ENCODE data around the gene WNT3. TPM values are rescaled to one million over a fixed set of nuclear protein-coding genes. Genes with fewer than 3 reads are reported as not detected.

The WNT3 gene
- total and polyA plus RNA-seq, 11 donors: 0.32 to 2.2 (median 1.2) TPM

DNA sequence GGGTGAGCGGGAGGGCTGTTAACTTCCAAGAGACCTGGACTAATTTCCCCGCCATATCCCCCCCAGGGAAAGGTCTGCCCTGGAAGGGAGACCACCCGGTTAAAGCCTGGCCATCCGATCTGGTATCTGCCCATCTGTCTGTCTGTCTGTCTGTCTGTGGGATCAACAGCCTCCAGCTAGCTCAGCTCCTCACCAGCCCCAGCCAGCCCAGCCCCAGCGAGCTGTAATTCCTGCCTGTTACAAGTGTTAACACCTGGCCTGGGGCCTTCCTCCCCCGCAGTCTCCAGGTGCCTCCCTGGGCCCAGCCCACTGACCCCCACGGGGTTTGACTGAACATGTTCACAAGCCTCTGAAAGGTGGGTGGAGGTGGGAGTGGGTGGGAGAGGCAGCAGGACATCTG is 4.0 kb downstream of the WNT3 start:
- DNase-seq (no peak), ATAC-seq (no peak)
- intact Hi-C loops (cut with DNase I): loop anchor here in 2 of 10 donors (10.0 kb wide), 2 partner anchors 50 to 60 kb away; no protein-coding TSS in a partner anchor
- H3K27me3 ChIP-seq: peaks cover 27 to 84% (median 42%) of the 10 kb centered on the region in 9 donors
- H3K9me3 ChIP-seq: no peaks in the 10 kb centered on the region
- H3K36me3 ChIP-seq: no peaks in the 10 kb centered on the region
- no peak overlapping the region for H3K27ac ChIP-seq
- no peak for TF ChIP-seq POLR2A (IDR thresholded peaks at IDR 0.05)
- TF ChIP-seq, protein P1, sequence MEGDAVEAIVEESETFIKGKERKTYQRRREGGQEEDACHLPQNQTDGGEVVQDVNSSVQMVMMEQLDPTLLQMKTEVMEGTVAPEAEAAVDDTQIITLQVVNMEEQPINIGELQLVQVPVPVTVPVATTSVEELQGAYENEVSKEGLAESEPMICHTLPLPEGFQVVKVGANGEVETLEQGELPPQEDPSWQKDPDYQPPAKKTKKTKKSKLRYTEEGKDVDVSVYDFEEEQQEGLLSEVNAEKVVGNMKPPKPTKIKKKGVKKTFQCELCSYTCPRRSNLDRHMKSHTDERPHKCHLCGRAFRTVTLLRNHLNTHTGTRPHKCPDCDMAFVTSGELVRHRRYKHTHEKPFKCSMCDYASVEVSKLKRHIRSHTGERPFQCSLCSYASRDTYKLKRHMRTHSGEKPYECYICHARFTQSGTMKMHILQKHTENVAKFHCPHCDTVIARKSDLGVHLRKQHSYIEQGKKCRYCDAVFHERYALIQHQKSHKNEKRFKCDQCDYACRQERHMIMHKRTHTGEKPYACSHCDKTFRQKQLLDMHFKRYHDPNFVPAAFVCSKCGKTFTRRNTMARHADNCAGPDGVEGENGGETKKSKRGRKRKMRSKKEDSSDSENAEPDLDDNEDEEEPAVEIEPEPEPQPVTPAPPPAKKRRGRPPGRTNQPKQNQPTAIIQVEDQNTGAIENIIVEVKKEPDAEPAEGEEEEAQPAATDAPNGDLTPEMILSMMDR (IDR thresholded peaks at IDR 0.05): no peak
- peaks cover 0 to 22% (median 13%) of the 10 kb centered on the region in 12 donors for H3K4me1 ChIP-seq
- WGBS, 4 donors: 42 to 53% (median 45%) methylated on average over 7 of the region's 7 CpGs
- no peak overlapping the region for H3K4me3 ChIP-seq

DNA sequence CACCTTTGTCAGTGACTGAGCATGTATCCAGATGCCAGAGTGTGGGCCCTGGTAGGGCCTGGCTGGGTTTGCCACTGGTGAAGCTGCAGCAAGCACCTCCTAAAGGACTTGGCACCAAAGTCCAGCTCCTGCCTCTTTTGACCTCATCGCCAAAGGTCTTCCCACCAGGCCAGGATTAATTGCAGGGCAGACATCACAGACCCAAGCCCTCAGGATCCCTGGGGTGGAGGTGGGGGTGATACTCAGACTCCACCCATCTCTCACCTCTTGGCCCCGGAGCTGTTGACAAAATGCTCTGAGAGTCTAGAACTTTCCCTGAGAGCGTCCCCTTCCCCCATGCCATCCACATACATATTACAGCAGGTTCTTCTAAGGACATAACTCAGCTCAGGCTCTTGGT is 4.6 kb downstream of the WNT3 start:
- Histone ChIP-seq H3K27me3 (peaks cover 22 to 79% (median 36%) of the 10 kb centered on the region in 9 donors), H3K36me3 (no peaks in the 10 kb centered on the region), H3K4me3 (no peak overlapping the region), H3K27ac (no peak overlapping the region), H3K9me3 (no peaks in the 10 kb centered on the region), H3K4me1 (peaks cover 0 to 16% (median 8%) of the 10 kb centered on the region in 12 donors)
- DNase-seq (no peak), ATAC-seq (no peak)
- intact Hi-C loops (cut with DNase I): loop anchor here in 2 of 10 donors (10.0 kb wide), 2 partner anchors 49 to 61 kb away; no protein-coding TSS in a partner anchor
- WGBS, 4 donors: 56 to 73% (median 70%) methylated on average over 3 of the region's 3 CpGs
- no peak for TF ChIP-seq POLR2A (IDR thresholded peaks at IDR 0.05)
- TF ChIP-seq, protein P1 (IDR thresholded peaks at IDR 0.05): no peak

DNA sequence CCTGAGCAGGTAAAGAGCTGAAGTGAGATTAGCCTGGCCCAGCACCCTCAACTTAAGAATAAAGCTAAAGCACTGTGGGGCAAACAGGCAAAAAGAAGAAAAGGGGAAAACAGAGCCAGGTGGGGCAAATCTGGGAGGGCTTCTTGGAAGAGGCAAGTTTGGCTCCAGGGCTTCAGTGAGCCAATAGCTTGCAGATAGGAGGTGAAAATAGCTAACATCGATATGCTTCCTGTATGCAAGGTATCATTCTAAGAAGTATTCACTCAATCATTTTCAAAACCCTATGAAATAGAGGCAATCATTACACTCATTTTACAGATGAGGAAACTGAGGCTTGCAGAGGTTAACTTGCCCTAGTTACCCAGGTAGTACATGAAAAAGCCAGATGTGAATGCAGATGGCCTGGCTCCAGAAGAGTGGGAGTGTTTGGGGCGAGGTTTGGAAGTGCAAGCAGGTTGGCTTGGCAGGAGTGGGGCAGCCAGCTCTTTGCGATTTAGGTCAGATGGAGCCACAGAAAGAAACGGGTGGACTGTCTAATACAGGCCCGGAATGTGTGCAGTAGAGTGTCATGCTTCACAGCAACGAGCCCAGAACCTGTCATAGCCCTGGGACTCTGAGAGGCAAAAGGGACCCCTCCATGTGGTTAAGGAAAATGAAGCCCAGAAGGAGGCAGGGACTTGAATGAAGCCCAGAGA is 5.7 kb downstream of the WNT3 start:
- Histone ChIP-seq H3K36me3 (no peaks in the 10 kb centered on the region), H3K9me3 (no peaks in the 10 kb centered on the region), H3K4me3 (no peak overlapping the region), H3K4me1 (peaks cover 0 to 5% (median 0%) of the 10 kb centered on the region in 12 donors), H3K27ac (no peak overlapping the region), H3K27me3 (peaks cover 12 to 67% (median 25%) of the 10 kb centered on the region in 9 donors)
- DNase-seq (no peak), ATAC-seq (no peak)
- no peak for TF ChIP-seq POLR2A (IDR thresholded peaks at IDR 0.05)
- TF ChIP-seq, protein P1 (IDR thresholded peaks at IDR 0.05): no peak
- intact Hi-C loops (cut with DNase I): loop anchor here in 2 of 10 donors (10.0 kb wide), 2 partner anchors 48 to 62 kb away; no protein-coding TSS in a partner anchor
- WGBS, 4 donors: 72 to 80% (median 72%) methylated on average over 6 of the region's 6 CpGs

DNA sequence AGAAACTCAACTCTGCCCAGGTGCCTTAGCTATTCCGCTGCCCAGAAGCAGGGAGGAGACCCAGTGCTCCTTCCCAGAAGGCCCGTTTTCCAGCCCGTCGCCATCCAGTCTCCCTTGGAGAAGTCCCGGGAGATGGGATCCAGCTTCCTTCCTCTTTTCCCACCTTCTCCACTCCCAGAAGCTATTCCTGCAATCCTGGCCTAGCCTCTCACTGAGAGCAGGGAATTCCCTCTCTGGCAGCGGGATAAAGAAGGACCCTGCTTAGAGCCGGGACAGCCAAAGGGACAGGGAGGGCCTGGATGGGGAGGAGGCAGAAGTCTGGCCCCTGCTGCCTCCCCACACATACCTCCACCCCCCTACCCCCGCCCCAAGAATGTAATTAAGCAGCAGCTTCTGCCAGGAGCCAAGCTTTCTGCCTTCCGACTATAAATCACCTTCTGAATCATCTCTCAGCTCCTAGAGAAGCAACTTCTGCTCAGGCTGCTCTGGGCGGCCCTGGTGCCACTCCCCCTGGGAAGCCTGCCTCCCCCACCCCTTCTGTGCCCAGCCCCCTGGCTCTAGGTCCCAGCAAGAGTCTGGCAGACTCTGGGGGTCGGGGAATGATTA is 6.4 kb downstream of the WNT3 start:
- Histone ChIP-seq H3K27ac (no peak overlapping the region), H3K4me1 (no peaks in the 10 kb centered on the region), H3K4me3 (no peak overlapping the region), H3K27me3 (peaks cover 5 to 60% (median 18%) of the 10 kb centered on the region in 9 donors), H3K36me3 (no peaks in the 10 kb centered on the region), H3K9me3 (no peaks in the 10 kb centered on the region)
- no peak for DNase-seq
- 45 to 55% (median 54%) methylated on average over 11 of the region's 11 CpGs for WGBS, 4 donors
- intact Hi-C loops (cut with DNase I): loop anchor here in 2 of 10 donors (10.0 kb wide), 2 partner anchors 47 to 63 kb away; no protein-coding TSS in a partner anchor
- ATAC-seq: no peak
- TF ChIP-seq POLR2A (IDR thresholded peaks at IDR 0.05): no peak
- TF ChIP-seq, protein P1 (IDR thresholded peaks at IDR 0.05): no peak

All from heart left ventricle (tissue), 16 donors.